ENCODE data around the gene TCF3. TPM values are rescaled to one million over a fixed set of nuclear protein-coding genes. Genes with fewer than 3 reads are reported as not detected.

The TCF3 gene
- total RNA-seq, 2 experiments from 2014 or later: 518 to 811 TPM

- BruUV-seq (replicated peaks): no TSS peak
- Histone ChIP-seq H3K79me2 (ENCODE audit: insufficient read depth, low read depth, low read length) (no peaks in the 10 kb centered on the region), H3K4me1 (ENCODE audit: insufficient read depth, low read length, poor library complexity, severe bottlenecking) (peaks cover 47% of the 10 kb centered on the region), H3K27ac (ENCODE audit: low read depth, low read length, poor library complexity, severe bottlenecking) (no peak overlapping the region), H2AFZ (ENCODE audit: low read length) (no peak overlapping the region), H4K20me1 (ENCODE audit: insufficient read depth, low read length) (no peaks in the 10 kb centered on the region), H3K4me2 (ENCODE audit: low read length) (no peak overlapping the region), H3K4me3 (ENCODE audit: low read depth, low read length, poor library complexity, severe bottlenecking) (no peak overlapping the region), H3K36me3 (ENCODE audit: insufficient read depth, low read length) (peaks cover 5% of the 10 kb centered on the region), H3K9me2 (ENCODE audit: insufficient read depth, low read length) (no peaks in the 10 kb centered on the region), H3K9me3 (ENCODE audit: low read length) (peaks cover 14% of the 10 kb centered on the region; the same call in 1 of the 2 replicates)
- TF ChIP-seq CTCF (conservative IDR thresholded peaks at IDR 0.05; ENCODE audit: low read length) (no peak), EZH2phosphoT487 (IDR thresholded peaks at IDR 0.05; ENCODE audit: borderline replicate concordance, low read depth, low read length) (no peak)
- DNase-seq (ENCODE audit: low spot score): no peak
- intact Hi-C loops (cut with micrococcal nuclease; ENCODE audit: unreplicated experiment): no loop called here
- ChIA-PET POLR2A (no interaction called here), CTCF (ENCODE audit: unreplicated experiment) (no interaction called here)
Observed at GRCh38 chr19:1657746-1658145, 5.3 kb upstream of the TCF3 start.

GRCh38 chr19:1656988-1657536 is 4.6 kb upstream of the TCF3 start:
- Histone ChIP-seq H3K27ac (ENCODE audit: low read depth, low read length, poor library complexity, severe bottlenecking) (no peak overlapping the region), H3K79me2 (ENCODE audit: insufficient read depth, low read depth, low read length) (no peaks in the 10 kb centered on the region), H3K4me2 (ENCODE audit: low read length) (no peak overlapping the region), H2AFZ (ENCODE audit: low read length) (no peak overlapping the region), H3K9me2 (ENCODE audit: insufficient read depth, low read length) (no peaks in the 10 kb centered on the region), H3K4me3 (ENCODE audit: low read depth, low read length, poor library complexity, severe bottlenecking) (no peak overlapping the region), H3K36me3 (ENCODE audit: insufficient read depth, low read length) (peaks cover 3% of the 10 kb centered on the region), H3K4me1 (ENCODE audit: insufficient read depth, low read length, poor library complexity, severe bottlenecking) (peaks cover 42% of the 10 kb centered on the region), H3K9me3 (ENCODE audit: low read length) (peaks cover 10% of the 10 kb centered on the region; the same call in 1 of the 2 replicates), H4K20me1 (ENCODE audit: insufficient read depth, low read length) (no peaks in the 10 kb centered on the region)
- TF ChIP-seq CTCF (conservative IDR thresholded peaks at IDR 0.05; ENCODE audit: low read length) (no peak), EZH2phosphoT487 (IDR thresholded peaks at IDR 0.05; ENCODE audit: borderline replicate concordance, low read depth, low read length) (no peak)
- CTCF ChIA-PET (ENCODE audit: unreplicated experiment): no interaction called here
- intact Hi-C loops (cut with micrococcal nuclease; ENCODE audit: unreplicated experiment): no loop called here
- POLR2A ChIA-PET: no interaction called here
- DNase-seq (ENCODE audit: low spot score): no peak
- no TSS peak for BruUV-seq (replicated peaks)

GRCh38 chr19:1655987-1656608 is 3.7 kb upstream of the TCF3 start:
- Histone ChIP-seq H2AFZ (ENCODE audit: low read length) (no peak overlapping the region), H3K4me2 (ENCODE audit: low read length) (no peak overlapping the region), H3K9me2 (ENCODE audit: insufficient read depth, low read length) (no peaks in the 10 kb centered on the region), H3K36me3 (ENCODE audit: insufficient read depth, low read length) (peaks cover 10% of the 10 kb centered on the region), H3K4me3 (ENCODE audit: low read depth, low read length, poor library complexity, severe bottlenecking) (no peak overlapping the region), H3K9me3 (ENCODE audit: low read length) (peaks cover 4% of the 10 kb centered on the region; the same call in 1 of the 2 replicates), H4K20me1 (ENCODE audit: insufficient read depth, low read length) (no peaks in the 10 kb centered on the region), H3K79me2 (ENCODE audit: insufficient read depth, low read depth, low read length) (peaks cover 9% of the 10 kb centered on the region), H3K4me1 (ENCODE audit: insufficient read depth, low read length, poor library complexity, severe bottlenecking) (peaks cover 41% of the 10 kb centered on the region), H3K27ac (ENCODE audit: low read depth, low read length, poor library complexity, severe bottlenecking) (no peak overlapping the region)
- ChIA-PET POLR2A (no interaction called here), CTCF (ENCODE audit: unreplicated experiment) (no interaction called here)
- no TSS peak for BruUV-seq (replicated peaks)
- intact Hi-C loops (cut with micrococcal nuclease; ENCODE audit: unreplicated experiment): no loop called here
- no peak for DNase-seq (ENCODE audit: low spot score)
- TF ChIP-seq CTCF (conservative IDR thresholded peaks at IDR 0.05; ENCODE audit: low read length): no peak
- TF ChIP-seq EZH2phosphoT487 (IDR thresholded peaks at IDR 0.05; ENCODE audit: borderline replicate concordance, low read depth, low read length): no peak
